DLD1 (cell line): ENCODE results near the gene RACK1.
"Not testable (repeated sequence)": the region's sequence is repeated elsewhere in the genome, so short reads cannot be mapped to it uniquely, and the experiment has no call there.

ENCODE experiments used
- in situ Hi-C: cut with HindIII; loops from 2 replicates; pipeline ENCODE4 v1.10.0; 2017; ENCODE audit warnings: low sequenced_read_pairs

Gene RACK1

GRCh38 chr5:181243564-181244343 lies at the start of gene RACK1:
TSS of gene RACK1 (minus strand) at chr5:181243906. CDS start at chr5:181243800, 106 bp downstream.
- in situ Hi-C loops = no loop called here

- in situ Hi-C loops = not testable (repeated sequence)
These were observed 43.6 kb upstream of the RACK1 start for GRCh38 chr5:181287331-181287730.

GRCh38 chr5:181285962-181286705 lies 42.4 kb upstream of the RACK1 start:
- in situ Hi-C loops = not testable (repeated sequence)

GRCh38 chr5:181283841-181284755 lies 40.4 kb upstream of the RACK1 start:
- in situ Hi-C loops = not testable (repeated sequence)

- in situ Hi-C loops = no loop called here
These were observed 39.6 kb upstream of the RACK1 start for GRCh38 chr5:181283347-181283746.

- in situ Hi-C loops = no loop called here
These were observed 39.2 kb upstream of the RACK1 start for GRCh38 chr5:181282874-181283273.

GRCh38 chr5:181282415-181282814 lies 38.7 kb upstream of the RACK1 start:
- in situ Hi-C loops = not testable (repeated sequence)

GRCh38 chr5:181281984-181282316 lies 38.2 kb upstream of the RACK1 start:
- in situ Hi-C loops = no loop called here

GRCh38 chr5:181281077-181281983 lies 37.6 kb upstream of the RACK1 start:
- in situ Hi-C loops = no loop called here

- in situ Hi-C loops = no loop called here
These were observed 36.6 kb upstream of the RACK1 start for GRCh38 chr5:181280251-181280762.

GRCh38 chr5:181273433-181273744 lies 29.7 kb upstream of the RACK1 start:
- in situ Hi-C loops = not testable (repeated sequence)

GRCh38 chr5:181271081-181271480 lies 27.4 kb upstream of the RACK1 start:
- in situ Hi-C loops = no loop called here

GRCh38 chr5:181267907-181268306 lies 24.2 kb upstream of the RACK1 start:
- in situ Hi-C loops = not testable (repeated sequence)

GRCh38 chr5:181267291-181267904 lies 23.7 kb upstream of the RACK1 start:
- in situ Hi-C loops = not testable (repeated sequence)

- in situ Hi-C loops = no loop called here
These were observed 21.5 kb upstream of the RACK1 start for GRCh38 chr5:181265092-181265671.

GRCh38 chr5:181263633-181264032 lies 19.9 kb upstream of the RACK1 start:
- in situ Hi-C loops = no loop called here

GRCh38 chr5:181261320-181262049 lies 17.8 kb upstream of the RACK1 start:
- in situ Hi-C loops = no loop called here

- in situ Hi-C loops = no loop called here
These were observed 17.1 kb upstream of the RACK1 start, which contains the start of gene TRIM52 for GRCh38 chr5:181260720-181261319. TSS of gene TRIM52 (minus strand) at chr5:181261143. CDS start at chr5:181260813, 330 bp downstream.
